Transverse colon (tissue), 4 donors: Measurements from ENCODE around the gene GOLGA2.

ENCODE experiments used
- CTCF ChIP-seq, 5 experiments: fragments of 200-600 bp in 3 of 5; fragments of 450-650 bp in 2 of 5; sonication (generic) in 3 of 5; IDR thresholded peaks; 1 replicate in 2 of 5; 2 replicates in 3 of 5; pipeline ENCODE4 v1.5.1; 2016 to 2017; ENCODE audit warnings: antibody characterized with exemption in 5 of 5, inconsistent platforms in 3 of 5, mild to moderate bottlenecking in 2 of 5, moderate library complexity in 1 of 5
- POLR2A ChIP-seq: fragments of 450-650 bp; IDR thresholded peaks from one replicate; pipeline ENCODE4 v1.6.1; 2016; ENCODE audit warnings: antibody characterized with exemption, mild to moderate bottlenecking, moderate library complexity
- POLR2AphosphoS5 ChIP-seq, 3 donors: sonication (generic); formaldehyde crosslinking; IDR thresholded peaks; one replicate each; pipeline ENCODE4 v1.6.1; 2016; ENCODE audit warnings: antibody characterized with exemption in 3 of 3

DNA sequence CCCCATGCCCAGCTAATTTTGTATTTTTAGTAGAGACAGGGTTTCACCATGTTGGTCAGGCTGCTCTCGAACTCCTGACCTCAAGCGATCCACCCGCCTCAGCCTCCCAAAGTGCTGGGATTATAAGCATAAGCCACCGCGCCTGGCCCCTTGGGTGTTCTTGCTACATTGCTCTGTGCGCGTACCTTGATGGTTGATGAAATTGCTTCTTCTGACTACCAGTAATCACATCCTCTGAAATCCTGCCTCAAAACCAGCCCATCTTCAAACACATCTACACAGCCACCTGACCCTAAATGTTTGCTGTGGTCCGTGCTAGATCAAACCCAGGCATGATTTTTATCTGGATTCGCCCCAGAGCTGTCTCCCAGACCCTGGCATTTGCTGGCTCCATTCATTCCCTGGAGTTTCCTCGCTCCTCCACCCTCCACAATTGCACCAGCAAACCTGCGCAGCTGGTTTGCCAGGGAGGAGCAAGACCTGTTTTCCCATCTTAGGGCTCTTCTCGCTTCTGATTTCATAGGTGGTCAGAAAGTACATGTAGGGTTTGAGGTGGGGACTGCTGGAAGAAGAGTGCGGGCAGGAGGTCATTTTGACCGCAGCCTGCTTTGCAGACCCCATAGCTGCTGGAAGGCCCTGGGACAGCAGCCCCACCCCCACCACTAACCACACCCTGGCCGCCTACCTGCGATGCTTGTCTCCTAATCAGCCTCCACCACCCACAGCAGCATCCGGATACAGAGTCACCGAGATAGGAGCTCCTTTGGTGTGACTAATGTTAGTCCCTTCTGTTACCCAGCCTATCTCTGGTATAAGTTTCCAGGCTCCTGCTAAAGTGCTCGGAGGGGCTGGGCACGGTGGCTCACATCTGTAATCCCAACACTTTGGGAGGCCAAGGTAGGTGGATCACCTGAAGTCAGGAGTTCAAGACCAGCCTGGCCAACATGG is 23.0 kb upstream of the GOLGA2 start:
- TF ChIP-seq POLR2AphosphoS5 (IDR thresholded peaks at IDR 0.05) (no peak), CTCF (IDR thresholded peaks at IDR 0.05) (no peak), POLR2A (no peak)
